ENCODE results near the gene IL24. TPM values are rescaled to one million over a fixed set of nuclear protein-coding genes. Genes with fewer than 3 reads are reported as not detected.
"Not testable (repeated sequence)": the region's sequence is repeated elsewhere in the genome, so short reads cannot be mapped to it uniquely, and the experiment has no call there.

IL24 gene
- total RNA-seq, 1 donor from 2014 or later: 5.1 TPM

- H3K4me3 Mint-ChIP-seq: no peak overlapping the region
- peaks cover 73% of the 10 kb centered on the region for H3K36me3 Mint-ChIP-seq (ENCODE audit: low read depth)
- DNase-seq: no peak
- H3K9me3 Mint-ChIP-seq: no peaks in the 10 kb centered on the region
- intact Hi-C loops (cut with micrococcal nuclease): no loop called here
- H3K4me1 Mint-ChIP-seq: peaks cover 66% of the 10 kb centered on the region
- H3K27ac Mint-ChIP-seq: no peak overlapping the region
- H3K27me3 Mint-ChIP-seq: no peaks in the 10 kb centered on the region
These were observed 17.9 kb downstream of the IL24 start for GRCh38 chr1:206915030-206915735.

- Mint-ChIP-seq H3K4me3 (peak overlapping the region; percentile 32), H3K36me3 (ENCODE audit: low read depth) (peaks cover 73% of the 10 kb centered on the region), H3K4me1 (peaks cover 69% of the 10 kb centered on the region), H3K27me3 (no peaks in the 10 kb centered on the region), H3K27ac (peak overlapping the region; percentile 39), H3K9me3 (no peaks in the 10 kb centered on the region)
- intact Hi-C loops (cut with micrococcal nuclease): no loop called here
- DNase-seq: no peak
These were observed 18.9 kb downstream of the IL24 start for GRCh38 chr1:206916000-206916709.

- H3K9me3 Mint-ChIP-seq: no peaks in the 10 kb centered on the region
- H3K4me3 Mint-ChIP-seq: peak overlapping the region; percentile 57
- H3K27ac Mint-ChIP-seq: peak overlapping the region; percentile 39
- no peaks in the 10 kb centered on the region for H3K27me3 Mint-ChIP-seq
- H3K36me3 Mint-ChIP-seq (ENCODE audit: low read depth): peaks cover 55% of the 10 kb centered on the region
- no peak for DNase-seq
- H3K4me1 Mint-ChIP-seq: peaks cover 68% of the 10 kb centered on the region
- intact Hi-C loops (cut with micrococcal nuclease): no loop called here
These were observed 20.8 kb downstream of the IL24 start for GRCh38 chr1:206918076-206918475.

GRCh38 chr1:206921772-206922265, 24.6 kb downstream of the IL24 start, which contains the start of gene FCMR:
TSS of gene FCMR (minus strand) at chr1:206921941. CDS start at chr1:206921854, 87 bp downstream.
- intact Hi-C loops (cut with micrococcal nuclease): loop anchor here (2.0 to 10.0 kb wide), 4 partner anchors 39 to 483 kb away; partner anchors contain the start of genes PFKFB2 and YOD1
- H3K4me3 Mint-ChIP-seq: no peak within 1 kb of the TSS
- peak; percentile 87 for DNase-seq
- H3K27me3 Mint-ChIP-seq: no peaks in the 10 kb centered on the region
- H3K4me1 Mint-ChIP-seq: peaks cover 42% of the 10 kb centered on the region
- H3K36me3 Mint-ChIP-seq (ENCODE audit: low read depth): peaks cover 22% of the 10 kb centered on the region
- no peaks in the 10 kb centered on the region for H3K9me3 Mint-ChIP-seq
- H3K27ac Mint-ChIP-seq: no peak within 1 kb of the TSS

- Mint-ChIP-seq H3K4me1 (peaks cover 36% of the 10 kb centered on the region), H3K27me3 (no peaks in the 10 kb centered on the region), H3K4me3 (no peak overlapping the region), H3K27ac (no peak overlapping the region), H3K36me3 (ENCODE audit: low read depth) (peaks cover 16% of the 10 kb centered on the region), H3K9me3 (no peaks in the 10 kb centered on the region)
- peak; percentile 69 for DNase-seq
- intact Hi-C loops (cut with micrococcal nuclease): loop anchor here (5.0 to 10.0 kb wide), 3 partner anchors 130 to 482 kb away; partner anchors contain the start of genes PFKFB2 and YOD1
These were observed 25.3 kb downstream of the IL24 start for GRCh38 chr1:206922524-206922923.

- Mint-ChIP-seq H3K9me3 (no peaks in the 10 kb centered on the region), H3K27ac (no peak overlapping the region), H3K4me1 (peaks cover 29% of the 10 kb centered on the region), H3K4me3 (no peak overlapping the region), H3K27me3 (no peaks in the 10 kb centered on the region), H3K36me3 (ENCODE audit: low read depth) (peaks cover 10% of the 10 kb centered on the region)
- intact Hi-C loops (cut with micrococcal nuclease): loop anchor here (1.0 to 10.0 kb wide), 4 partner anchors 129 to 482 kb away; partner anchors contain the start of genes CD55, PFKFB2 and YOD1
- DNase-seq: peak; percentile 89
These were observed 26.0 kb downstream of the IL24 start for GRCh38 chr1:206923009-206923960.

- peaks cover 24% of the 10 kb centered on the region for H3K4me1 Mint-ChIP-seq
- H3K27ac Mint-ChIP-seq; DNase-seq; H3K9me3 Mint-ChIP-seq; H3K4me3 Mint-ChIP-seq; H3K36me3 Mint-ChIP-seq (ENCODE audit: low read depth); H3K27me3 Mint-ChIP-seq: not testable (repeated sequence)
- intact Hi-C loops (cut with micrococcal nuclease): loop anchor here (1.0 to 10.0 kb wide), 4 partner anchors 128 to 481 kb away; partner anchors contain the start of genes CD55, PFKFB2 and YOD1
These were observed 26.8 kb downstream of the IL24 start for GRCh38 chr1:206923961-206924557.

GRCh38 chr1:206924592-206925105, 27.4 kb downstream of the IL24 start:
- intact Hi-C loops (cut with micrococcal nuclease): loop anchor here (5.0 to 10.0 kb wide), 3 partner anchors 128 to 480 kb away; partner anchors contain the start of genes PFKFB2 and YOD1
- H3K9me3 Mint-ChIP-seq: no peaks in the 10 kb centered on the region
- DNase-seq: no peak

GRCh38 chr1:206925106-206925736, 28.0 kb downstream of the IL24 start:
- no peaks in the 10 kb centered on the region for H3K27me3 Mint-ChIP-seq
- no peak overlapping the region for H3K4me3 Mint-ChIP-seq
- peak; percentile 85 for DNase-seq
- H3K36me3 Mint-ChIP-seq (ENCODE audit: low read depth): peaks cover 5% of the 10 kb centered on the region
- H3K27ac Mint-ChIP-seq: no peak overlapping the region
- H3K9me3 Mint-ChIP-seq: no peaks in the 10 kb centered on the region
- H3K4me1 Mint-ChIP-seq: peaks cover 24% of the 10 kb centered on the region
- intact Hi-C loops (cut with micrococcal nuclease): loop anchor here (10.0 kb wide), 1 partner anchor 480 kb away; no protein-coding TSS in a partner anchor

More at GRCh38 chr1:206924592-206925105, 27.4 kb downstream of the IL24 start:
- peaks cover 8% of the 10 kb centered on the region for H3K36me3 Mint-ChIP-seq (ENCODE audit: low read depth)
- H3K4me3 Mint-ChIP-seq: no peak overlapping the region
- H3K4me1 Mint-ChIP-seq: peaks cover 23% of the 10 kb centered on the region
- H3K27me3 Mint-ChIP-seq: no peaks in the 10 kb centered on the region
- H3K27ac Mint-ChIP-seq: no peak overlapping the region

GRCh38 chr1:206926286-206926685, 29.0 kb downstream of the IL24 start:
- DNase-seq: no peak
- Mint-ChIP-seq H3K4me1 (peaks cover 21% of the 10 kb centered on the region), H3K4me3 (no peak overlapping the region), H3K36me3 (ENCODE audit: low read depth) (no peaks in the 10 kb centered on the region), H3K9me3 (no peaks in the 10 kb centered on the region), H3K27me3 (no peaks in the 10 kb centered on the region), H3K27ac (no peak overlapping the region)
- intact Hi-C loops (cut with micrococcal nuclease): loop anchor here (10.0 kb wide), 1 partner anchor 479 kb away; no protein-coding TSS in a partner anchor

GRCh38 chr1:206929524-206929923, 32.3 kb downstream of the IL24 start:
- H3K4me1 Mint-ChIP-seq: peaks cover 9% of the 10 kb centered on the region
- no peak for DNase-seq
- no peaks in the 10 kb centered on the region for H3K9me3 Mint-ChIP-seq
- no peak overlapping the region for H3K4me3 Mint-ChIP-seq
- intact Hi-C loops (cut with micrococcal nuclease): loop anchor here (10.0 kb wide), 1 partner anchor 475 kb away; no protein-coding TSS in a partner anchor
- no peaks in the 10 kb centered on the region for H3K36me3 Mint-ChIP-seq (ENCODE audit: low read depth)
- H3K27me3 Mint-ChIP-seq: no peaks in the 10 kb centered on the region
- H3K27ac Mint-ChIP-seq: no peak overlapping the region

GRCh38 chr1:206930210-206930798, 33.1 kb downstream of the IL24 start:
- no peak for DNase-seq
- no peaks in the 10 kb centered on the region for H3K36me3 Mint-ChIP-seq (ENCODE audit: low read depth)
- no peaks in the 10 kb centered on the region for H3K27me3 Mint-ChIP-seq
- peaks cover 9% of the 10 kb centered on the region for H3K4me1 Mint-ChIP-seq
- H3K27ac Mint-ChIP-seq: peak overlapping the region; percentile 56
- H3K4me3 Mint-ChIP-seq: no peak overlapping the region
- no peaks in the 10 kb centered on the region for H3K9me3 Mint-ChIP-seq
- intact Hi-C loops (cut with micrococcal nuclease): no loop called here
